IMR-90 (cell line): ENCODE results near the gene ZNF202. TPM values are rescaled to one million over a fixed set of nuclear protein-coding genes. Genes with fewer than 3 reads are reported as not detected.
A peak's percentile ranks its signal among the peaks of the same experiment; 100 is the strongest.

Experiments
- ATAC-seq: fragments of 200-7000 bp; cut with Tn5 transposase; 2 replicates; pipeline ENCODE4 v1.9.1; 2020; ENCODE audit warnings: low read depth, mild to moderate bottlenecking, moderate library complexity
- BruUV-seq: library from RNA; stranded (reverse); fragments of 400-500 nt; replicated peaks from 2 replicates; lab custom pipeline; 2021; lab: Mats Ljungman, UMichigan
- CTCF ChIA-PET: fragments of 300-600 bp; formaldehyde crosslinking; extraction: SDS; loops from one replicate; lab custom pipeline; 2021; ENCODE audit warnings: antibody characterized with exemption; lab: Yijun Ruan, JAX
- POLR2A ChIA-PET: fragments of 300-600 bp; sonication (Branson Sonifier 250); formaldehyde crosslinking; loops from one replicate; lab custom pipeline; 2022; ENCODE audit warnings: antibody characterized with exemption; ENCODE audit not compliant: unreplicated experiment; lab: Charles Lee
- DNase-seq: peaks from one replicate; pipeline ENCODE4 v3.0.0; 2013
- H2AFZ ChIP-seq: replicated peaks from 2 replicates; pipeline ENCODE3; 2013; ENCODE audit warnings: low read length, mild to moderate bottlenecking; ENCODE audit not compliant: poor library complexity
- H2AK5ac ChIP-seq: 2 replicates; pipeline ENCODE4 v1.6.1; 2013; ENCODE audit warnings: low read depth, low read length, inconsistent platforms
- H2AK9ac ChIP-seq: replicated peaks from 2 replicates; pipeline ENCODE3; 2013; ENCODE audit warnings: mild to moderate bottlenecking, low read depth, low read length, moderate library complexity; ENCODE audit not compliant: poor library complexity
- H2BK120ac ChIP-seq: 2 replicates; pipeline ENCODE4 v1.6.1; 2013; ENCODE audit warnings: low read depth, low read length, inconsistent platforms
- H2BK15ac ChIP-seq: 3 replicates; pipeline ENCODE4 v1.6.1; 2013; ENCODE audit warnings: low read depth, low read length, inconsistent platforms
- H2BK20ac ChIP-seq: 2 replicates; pipeline ENCODE4 v1.6.1; 2013; ENCODE audit warnings: low read depth, mild to moderate bottlenecking, inconsistent platforms, low read length, moderate library complexity
- H2BK5ac ChIP-seq: 2 replicates; pipeline ENCODE4 v1.6.1; 2013; ENCODE audit warnings: mild to moderate bottlenecking, low read depth, low read length, inconsistent platforms; ENCODE audit not compliant: poor library complexity, severe bottlenecking
- H3K14ac ChIP-seq: replicated peaks from 2 replicates; pipeline ENCODE4 v1.6.1; 2013; ENCODE audit warnings: low read depth, low read length, inconsistent platforms
- H3K18ac ChIP-seq: 2 replicates; pipeline ENCODE4 v1.6.1; 2013; ENCODE audit warnings: low read depth, low read length, control low read depth
- H3K23ac ChIP-seq: 2 replicates; pipeline ENCODE4 v1.6.1; 2013; ENCODE audit warnings: low read depth, low read length, inconsistent platforms
- H3K27ac ChIP-seq: 2 replicates; pipeline ENCODE4 v1.5.1; 2013; ENCODE audit warnings: mild to moderate bottlenecking, control low read depth, low read length; ENCODE audit not compliant: insufficient read depth
- H3K27me3 ChIP-seq: 2 replicates; pipeline ENCODE4 v1.6.1; 2013; ENCODE audit warnings: low read length; ENCODE audit not compliant: control insufficient read depth, insufficient read depth
- H3K36me3 ChIP-seq: 2 replicates; pipeline ENCODE4 v1.6.1; 2013; ENCODE audit warnings: low read length, mixed read lengths; ENCODE audit not compliant: control insufficient read depth, insufficient read depth
- H3K4ac ChIP-seq: 2 replicates; pipeline ENCODE4 v1.6.1; 2013; ENCODE audit warnings: low read depth, low read length, inconsistent platforms
- H3K4me1 ChIP-seq: 2 replicates; pipeline ENCODE4 v1.6.1; 2013; ENCODE audit warnings: low read length, mixed read lengths; ENCODE audit not compliant: control insufficient read depth, insufficient read depth
- H3K4me2 ChIP-seq: 2 replicates; pipeline ENCODE4 v1.6.1; 2013; ENCODE audit warnings: low read depth, mild to moderate bottlenecking, control low read depth, low read length, moderate library complexity
- H3K4me3 ChIP-seq: 2 replicates; pipeline ENCODE4 v1.5.1; 2013; ENCODE audit warnings: low read depth, mild to moderate bottlenecking, control low read depth, low read length, moderate library complexity; ENCODE audit not compliant: insufficient read depth
- H3K56ac ChIP-seq: 2 replicates; pipeline ENCODE4 v1.6.1; 2013; ENCODE audit warnings: low read length, inconsistent platforms; ENCODE audit not compliant: insufficient read depth; ENCODE audit errors: extremely low read depth
- H3K79me1 ChIP-seq, 2 experiments: 2 replicates each; pipeline ENCODE4 v1.6.1; 2013; ENCODE audit warnings: low read length in 2 of 2, inconsistent platforms in 1 of 2, low read depth in 1 of 2
- H3K9ac ChIP-seq: 2 replicates; pipeline ENCODE4 v1.6.1; 2013; ENCODE audit warnings: low read depth, low read length, control low read depth
- H3K9me1 ChIP-seq: 2 replicates; pipeline ENCODE4 v1.6.1; 2013; ENCODE audit warnings: low read length, inconsistent platforms; ENCODE audit not compliant: insufficient read depth
- H3K9me3 ChIP-seq: 2 replicates; pipeline ENCODE4 v1.6.1; 2013; ENCODE audit warnings: low read length; ENCODE audit not compliant: control insufficient read depth, insufficient read depth
- H4K20me1 ChIP-seq: 2 replicates; pipeline ENCODE4 v1.6.1; 2013; ENCODE audit warnings: low read length, inconsistent platforms; ENCODE audit not compliant: insufficient read depth
- H4K5ac ChIP-seq: 2 replicates; pipeline ENCODE4 v1.6.1; 2013; ENCODE audit warnings: mild to moderate bottlenecking, low read depth, low read length, control low read depth
- H4K8ac ChIP-seq, 2 experiments: 2 replicates each; pipeline ENCODE4 v1.6.1; 2013; ENCODE audit warnings: low read depth in 2 of 2, low read length in 2 of 2, control low read depth in 1 of 2, inconsistent platforms in 1 of 2
- H4K91ac ChIP-seq: 2 replicates; pipeline ENCODE4 v1.6.1; 2013; ENCODE audit warnings: low read depth, low read length, inconsistent platforms; ENCODE audit not compliant: insufficient read depth
- CEBPB ChIP-seq: IDR thresholded peaks from 2 replicates; pipeline ENCODE4 v1.6.1; 2012; ENCODE audit warnings: low read depth, low read length, improper control_type of control experiment
- WGBS, 2 experiments: methylation state at CpG; one replicate each; pipeline versions ENCODE4 v1.1.5 to v1.1.7; 2013; ENCODE audit warnings: missing lambda C conversion rate in 2 of 2; ENCODE audit not compliant: insufficient read length in 1 of 2; ENCODE audit errors: extremely low coverage in 2 of 2; 5-methylcytosine and 5-hydroxymethylcytosine counted together
- dilution Hi-C: fragments of 300-500 bp; cut with HindIII; formaldehyde crosslinking; loops from one replicate; pipeline ENCODE4 v1.14.3; 2018; ENCODE audit warnings: low sequenced_read_pairs; ENCODE audit not compliant: unreplicated experiment
- in situ Hi-C: fragments of 300-500 bp; cut with MboI; formaldehyde crosslinking; loops from 3 replicates; pipeline ENCODE4 v1.14.3; 2019; ENCODE audit warnings: low sequenced_read_pairs, inconsistent platforms, mixed read lengths
- intact Hi-C: fragments of 100-400 bp; cut with micrococcal nuclease; formaldehyde crosslinking; loops from 2 replicates; pipeline ENCODE4 v1.10.0; 2022
- polyA plus RNA-seq, 3 experiments: library from polyadenylated mRNA; depleted of rRNA; stranded (reverse); fragments of >200 nt; gene quantifications; 2 replicates each; pipeline ENCODE4 v1.2.3, GENCODE V29; 2012; ENCODE audit warnings: low replicate concordance in 1 of 3
- total RNA-seq: library from RNA; depleted of rRNA; stranded (reverse); fragments of >200 nt; gene quantifications from 2 replicates; pipeline ENCODE4 v1.2.3, GENCODE V29; 2012
- TF ChIP-seq, protein P1 (sequence below): fragments of 150-350 bp; IDR thresholded peaks from 2 replicates; pipeline ENCODE4 v1.6.1; 2017; ENCODE audit warnings: mild to moderate bottlenecking, antibody characterized with exemption, low read length, low read depth

ZNF202 gene
- total and polyA plus RNA-seq, 2 of the 4 experiments (the other 2 are of a cell fraction), result 7.7 to 8.2 TPM

DNA sequence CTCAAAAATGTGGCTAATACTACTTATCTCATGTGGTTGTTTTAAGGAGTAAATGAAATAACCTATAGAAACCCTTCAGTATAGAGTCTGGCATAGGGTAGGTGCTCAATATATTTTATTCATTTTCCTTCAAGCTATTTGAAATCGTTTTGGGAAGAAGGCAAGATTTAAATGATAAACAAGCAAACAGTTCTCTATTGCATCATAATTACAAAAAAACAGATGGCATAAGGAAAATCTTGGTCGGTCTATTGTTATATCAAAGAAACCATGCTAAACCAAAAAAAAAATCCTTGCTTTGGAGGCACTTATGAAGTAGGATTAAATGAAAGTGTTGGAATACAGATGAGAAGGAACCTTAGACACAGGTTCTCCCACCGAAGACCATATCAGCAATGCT lies 4.7 kb downstream of the ZNF202 start:
- H3K4me2 ChIP-seq, result no peak overlapping the region
- H2AK5ac ChIP-seq, result no peak overlapping the region
- WGBS, 2 experiments, result no CpG with 5 or more reads among the region's 3 CpGs
- intact Hi-C loops, result no loop called here
- no peaks in the 10 kb centered on the region for H3K9me3 ChIP-seq
- BruUV-seq, result no TSS peak
- H3K27ac ChIP-seq, result no peak overlapping the region
- H4K8ac ChIP-seq, result no peak overlapping the region
- no peak overlapping the region for H2AFZ ChIP-seq
- TF ChIP-seq, protein P1, sequence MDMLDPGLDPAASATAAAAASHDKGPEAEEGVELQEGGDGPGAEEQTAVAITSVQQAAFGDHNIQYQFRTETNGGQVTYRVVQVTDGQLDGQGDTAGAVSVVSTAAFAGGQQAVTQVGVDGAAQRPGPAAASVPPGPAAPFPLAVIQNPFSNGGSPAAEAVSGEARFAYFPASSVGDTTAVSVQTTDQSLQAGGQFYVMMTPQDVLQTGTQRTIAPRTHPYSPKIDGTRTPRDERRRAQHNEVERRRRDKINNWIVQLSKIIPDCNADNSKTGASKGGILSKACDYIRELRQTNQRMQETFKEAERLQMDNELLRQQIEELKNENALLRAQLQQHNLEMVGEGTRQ, result no peak
- TF ChIP-seq CEBPB, result peak; percentile 65; the same call in 1 of the 2 replicates
- in situ Hi-C loops, result no loop called here
- H4K5ac ChIP-seq, result no peak overlapping the region
- dilution Hi-C loops, result no loop called here
- no peak overlapping the region for H3K56ac ChIP-seq
- H4K91ac ChIP-seq, result no peak overlapping the region
- peaks cover 7% of the 10 kb centered on the region for H3K36me3 ChIP-seq
- ATAC-seq, result no peak
- 0 out of 2 replicates have a peak, but pooled peaks cover 2% of the 10 kb centered on the region for H3K4me1 ChIP-seq
- no peak overlapping the region for H2BK20ac ChIP-seq
- no peak overlapping the region for H2BK120ac ChIP-seq
- peaks cover 48 to 61% of the 10 kb centered on the region in 2 experiments for H3K79me1 ChIP-seq
- no peak overlapping the region for H2BK5ac ChIP-seq
- ChIA-PET POLR2A (no interaction called here), CTCF (no interaction called here)
- H3K18ac ChIP-seq, result no peak overlapping the region
- H3K27me3 ChIP-seq, result no peaks in the 10 kb centered on the region
- no peak for DNase-seq
- H3K4me3 ChIP-seq, result no peak overlapping the region
- H4K20me1 ChIP-seq, result no peaks in the 10 kb centered on the region
- H3K9me1 ChIP-seq, result peaks cover 9% of the 10 kb centered on the region; the same call in 1 of the 2 replicates
- no peak overlapping the region for H2AK9ac ChIP-seq
- H3K14ac ChIP-seq, result no peak overlapping the region
- no peak overlapping the region for H3K4ac ChIP-seq
- H3K23ac ChIP-seq, result no peak overlapping the region
- H2BK15ac ChIP-seq, result no peak overlapping the region
- no peak overlapping the region for H3K9ac ChIP-seq
